Activated CD4-positive, alpha-beta memory T cell treated with anti-CD3 and anti-CD28 coated beads for 36 hours (primary cell): Measurements from ENCODE around the gene PLEKHA5. TPM values are rescaled to one million over a fixed set of nuclear protein-coding genes. Genes with fewer than 3 reads are reported as not detected.
"Not testable (repeated sequence)": the region's sequence is repeated elsewhere in the genome, so short reads cannot be mapped to it uniquely, and the experiment has no call there.

Experiments
- CTCF ChIA-PET: fragments of 350-600 bp; sonication (Branson Sonifier 250); formaldehyde crosslinking; loops from one replicate; lab custom pipeline; 2021; ENCODE audit warnings: antibody characterized with exemption, inconsistent platforms; lab: Charles Lee
- POLR2A ChIA-PET: fragments of 350-600 bp; sonication (Branson Sonifier 250); formaldehyde crosslinking; loops from one replicate; lab custom pipeline; 2021; ENCODE audit warnings: antibody characterized with exemption; lab: Charles Lee
- DNase-seq: peaks from one replicate; pipeline ENCODE4 v3.0.0-alpha.2; 2020
- H3K27ac Mint-ChIP-seq: one replicate; pipeline ENCODE4 v1.8.0; 2021; ENCODE audit warnings: mixed read lengths
- H3K27me3 Mint-ChIP-seq: one replicate; pipeline ENCODE4 v1.8.0; 2021; ENCODE audit warnings: mixed read lengths
- H3K36me3 Mint-ChIP-seq: one replicate; pipeline ENCODE4 v1.8.0; 2021; ENCODE audit warnings: mixed read lengths
- H3K4me1 Mint-ChIP-seq: one replicate; pipeline ENCODE4 v1.8.0; 2021; ENCODE audit warnings: low read depth, mixed read lengths
- H3K4me3 Mint-ChIP-seq: one replicate; pipeline ENCODE4 v1.8.0; 2021; ENCODE audit warnings: mild to moderate bottlenecking, mixed read lengths
- H3K9me3 Mint-ChIP-seq: one replicate; pipeline ENCODE4 v1.8.0; 2021; ENCODE audit warnings: mixed read lengths
- intact Hi-C: fragments of 100-400 bp; cut with micrococcal nuclease; formaldehyde crosslinking; loops from one replicate; pipeline ENCODE4 v1.15.1; 2023
- total RNA-seq, 2 experiments: library from RNA; stranded (reverse); gene quantifications; one replicate each; pipeline ENCODE4 v1.2.3, GENCODE V29; 2021

Gene PLEKHA5
- total RNA-seq, 2 experiments from 2014 or later = 6.6 to 7.4 TPM

DNA sequence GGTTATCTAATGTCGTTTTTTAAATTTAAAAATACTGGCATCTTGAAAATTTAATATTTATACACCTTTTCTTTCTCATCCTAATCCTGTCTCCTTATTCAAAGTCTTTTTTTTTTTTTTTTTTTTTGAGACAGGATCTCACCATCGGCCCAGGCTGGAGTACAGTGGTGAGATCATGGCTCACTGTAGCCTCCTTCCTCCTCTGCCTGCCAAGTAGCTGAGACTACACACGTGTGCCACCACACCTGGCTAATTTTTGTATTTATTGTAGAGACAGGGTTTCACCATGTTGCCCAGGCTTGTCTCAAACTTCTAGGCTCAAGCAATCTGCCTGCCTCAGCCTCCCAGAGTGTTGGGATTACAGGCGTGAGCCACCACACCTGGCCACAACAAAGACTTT, 221.3 kb downstream of the PLEKHA5 start:
- H3K27me3 Mint-ChIP-seq, CTCF ChIA-PET, H3K27ac Mint-ChIP-seq, H3K4me3 Mint-ChIP-seq, H3K4me1 Mint-ChIP-seq, POLR2A ChIA-PET, intact Hi-C loops, DNase-seq, H3K9me3 Mint-ChIP-seq: not testable (repeated sequence)
- H3K36me3 Mint-ChIP-seq = peaks cover 19% of the 10 kb centered on the region

DNA sequence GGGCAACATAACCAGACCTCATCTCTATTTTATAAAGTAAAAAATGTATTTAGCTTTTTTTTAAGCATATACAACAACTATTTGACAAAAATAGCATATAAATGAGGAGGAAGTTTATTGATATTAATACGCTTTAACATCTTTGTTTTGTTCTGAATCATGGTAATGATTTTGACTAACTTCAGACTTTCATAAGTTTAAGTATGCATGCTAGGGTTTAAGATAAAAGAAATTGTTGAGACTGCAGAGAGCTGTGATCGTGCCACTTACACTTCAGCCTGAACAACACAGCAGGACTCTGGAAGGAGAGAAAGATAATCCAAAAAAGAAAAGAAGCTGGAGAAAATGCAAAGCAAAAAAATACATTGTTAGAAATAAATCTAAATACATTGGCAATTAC, 221.8 kb downstream of the PLEKHA5 start:
- peaks cover 10% of the 10 kb centered on the region for H3K9me3 Mint-ChIP-seq
- H3K4me1 Mint-ChIP-seq = peaks cover 2% of the 10 kb centered on the region
- ChIA-PET CTCF (no interaction called here), POLR2A (interaction anchor here (0.6 kb wide), 1 partner anchor 258 kb away, joined by 6 read pairs; no protein-coding TSS in a partner anchor)
- intact Hi-C loops = no loop called here
- no peak overlapping the region for H3K27ac Mint-ChIP-seq
- DNase-seq = no peak
- H3K27me3 Mint-ChIP-seq = no peaks in the 10 kb centered on the region
- no peak overlapping the region for H3K4me3 Mint-ChIP-seq
- peaks cover 19% of the 10 kb centered on the region for H3K36me3 Mint-ChIP-seq

GRCh38 chr12:19369691-19370148, 240.2 kb downstream of the PLEKHA5 start:
- Mint-ChIP-seq H3K4me3 (no peak overlapping the region), H3K36me3 (peaks cover 16% of the 10 kb centered on the region), H3K27me3 (no peaks in the 10 kb centered on the region), H3K27ac (no peak overlapping the region), H3K9me3 (no peaks in the 10 kb centered on the region), H3K4me1 (no peaks in the 10 kb centered on the region)
- DNase-seq = no peak
- intact Hi-C loops = no loop called here
- CTCF ChIA-PET = interaction anchor here (0.7 kb wide), 1 partner anchor 496 kb away, joined by 3 read pairs; no protein-coding TSS in a partner anchor
- POLR2A ChIA-PET = no interaction called here

DNA sequence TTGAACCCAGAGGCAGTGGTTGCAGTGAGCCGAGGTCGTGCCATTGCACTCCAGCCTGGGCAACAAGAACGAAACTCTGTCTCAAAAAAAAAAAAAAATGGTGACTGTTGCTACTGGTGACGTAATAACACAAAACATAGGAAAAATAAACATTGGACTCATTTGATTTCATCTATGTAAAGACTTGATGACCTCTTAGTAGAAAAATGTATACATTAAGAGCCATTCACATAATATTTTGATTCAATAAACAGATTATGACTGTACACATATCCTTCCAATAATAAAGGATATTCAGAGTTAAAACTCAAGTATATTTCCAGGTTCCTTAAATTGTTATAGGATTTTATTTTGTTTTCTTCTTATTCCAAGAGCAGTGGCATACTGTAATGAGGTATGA, 244.1 kb downstream of the PLEKHA5 start:
- peaks cover 12% of the 10 kb centered on the region for H3K36me3 Mint-ChIP-seq
- no peak overlapping the region for H3K27ac Mint-ChIP-seq
- ChIA-PET POLR2A (no interaction called here), CTCF (no interaction called here)
- DNase-seq = no peak
- H3K4me1 Mint-ChIP-seq = no peaks in the 10 kb centered on the region
- intact Hi-C loops = no loop called here
- H3K27me3 Mint-ChIP-seq = no peaks in the 10 kb centered on the region
- no peak overlapping the region for H3K4me3 Mint-ChIP-seq
- H3K9me3 Mint-ChIP-seq = no peaks in the 10 kb centered on the region

DNA sequence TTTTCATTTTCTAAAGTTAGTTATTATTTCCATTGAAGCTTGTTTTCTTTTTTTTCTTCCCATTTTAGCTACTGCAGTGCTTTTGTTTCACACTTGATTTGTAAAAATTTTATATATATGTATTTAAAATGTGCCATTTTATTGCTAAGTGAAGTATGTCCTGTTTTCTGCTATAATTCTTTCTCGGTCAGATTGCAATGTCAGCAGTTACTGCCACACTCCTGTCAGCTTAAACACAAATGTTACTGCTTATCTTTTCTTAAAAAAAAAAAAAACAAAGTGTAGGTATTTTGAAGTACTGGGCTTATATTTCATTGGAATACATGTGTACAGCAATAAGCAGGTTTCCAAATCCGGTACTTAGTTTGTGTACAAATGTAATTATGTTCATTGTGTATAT, 246.4 kb downstream of the PLEKHA5 start:
- H3K27me3 Mint-ChIP-seq = no peaks in the 10 kb centered on the region
- H3K9me3 Mint-ChIP-seq = no peaks in the 10 kb centered on the region
- H3K4me1 Mint-ChIP-seq = peaks cover 3% of the 10 kb centered on the region
- H3K36me3 Mint-ChIP-seq = peaks cover 10% of the 10 kb centered on the region
- ChIA-PET CTCF (interaction anchor here (0.7 kb wide), 2 partner anchors 111 to 847 kb away, joined by 3 read pairs; no protein-coding TSS in a partner anchor), POLR2A (no interaction called here)
- no peak overlapping the region for H3K4me3 Mint-ChIP-seq
- intact Hi-C loops = no loop called here
- H3K27ac Mint-ChIP-seq = no peak overlapping the region
- DNase-seq = no peak

GRCh38 chr12:19376691-19377090, 247.2 kb downstream of the PLEKHA5 start:
- Mint-ChIP-seq H3K4me1 (peaks cover 8% of the 10 kb centered on the region), H3K27me3 (no peaks in the 10 kb centered on the region), H3K4me3 (no peak overlapping the region), H3K27ac (no peak overlapping the region), H3K36me3 (peaks cover 4% of the 10 kb centered on the region), H3K9me3 (no peaks in the 10 kb centered on the region)
- intact Hi-C loops = no loop called here
- CTCF ChIA-PET = no interaction called here
- POLR2A ChIA-PET = no interaction called here
- no peak for DNase-seq

GRCh38 chr12:19382111-19382526, 252.6 kb downstream of the PLEKHA5 start:
- POLR2A ChIA-PET = interaction anchor here (1.4 to 1.5 kb wide), 2 partner anchors 50 to 58 kb away, joined by 4 to 11 read pairs; no protein-coding TSS in a partner anchor

GRCh38 chr12:19382563-19382962, 253.0 kb downstream of the PLEKHA5 start:
- ChIA-PET POLR2A (interaction anchor here (1.4 to 1.5 kb wide), 2 partner anchors 49 to 57 kb away, joined by 4 to 11 read pairs; no protein-coding TSS in a partner anchor), CTCF (interaction anchor here (1.0 kb wide), 1 partner anchor 50 kb away, joined by 3 read pairs; no protein-coding TSS in a partner anchor)
- Mint-ChIP-seq H3K4me3 (no peak overlapping the region), H3K27me3 (no peaks in the 10 kb centered on the region), H3K4me1 (peaks cover 16% of the 10 kb centered on the region), H3K9me3 (no peaks in the 10 kb centered on the region), H3K36me3 (no peaks in the 10 kb centered on the region), H3K27ac (peak overlapping the region; percentile 8)
- intact Hi-C loops = loop anchor here (1.0 to 2.0 kb wide), 5 partner anchors 50 to 170 kb away; no protein-coding TSS in a partner anchor
- peak; percentile 13 for DNase-seq

More at GRCh38 chr12:19382111-19382526, 252.6 kb downstream of the PLEKHA5 start:
- Mint-ChIP-seq H3K36me3 (no peaks in the 10 kb centered on the region), H3K9me3 (no peaks in the 10 kb centered on the region), H3K4me1 (peaks cover 16% of the 10 kb centered on the region), H3K27ac (peak overlapping the region; percentile 18), H3K27me3 (no peaks in the 10 kb centered on the region), H3K4me3 (no peak overlapping the region)
- DNase-seq = peak; percentile 81
- CTCF ChIA-PET = interaction anchor here (1.0 kb wide), 1 partner anchor 50 kb away, joined by 3 read pairs; no protein-coding TSS in a partner anchor
- intact Hi-C loops = loop anchor here (1.0 to 2.0 kb wide), 5 partner anchors 50 to 170 kb away; no protein-coding TSS in a partner anchor

GRCh38 chr12:19387161-19387560, 257.6 kb downstream of the PLEKHA5 start:
- no peaks in the 10 kb centered on the region for H3K27me3 Mint-ChIP-seq
- H3K4me3 Mint-ChIP-seq = no peak overlapping the region
- H3K9me3 Mint-ChIP-seq = no peaks in the 10 kb centered on the region
- ChIA-PET CTCF (no interaction called here), POLR2A (no interaction called here)
- peaks cover 5% of the 10 kb centered on the region for H3K4me1 Mint-ChIP-seq
- intact Hi-C loops = no loop called here
- DNase-seq = no peak
- H3K27ac Mint-ChIP-seq = no peak overlapping the region
- H3K36me3 Mint-ChIP-seq = no peaks in the 10 kb centered on the region

GRCh38 chr12:19388131-19388549, 258.6 kb downstream of the PLEKHA5 start:
- CTCF ChIA-PET = no interaction called here
- Mint-ChIP-seq H3K4me1 (no peaks in the 10 kb centered on the region), H3K36me3 (no peaks in the 10 kb centered on the region), H3K4me3 (no peak overlapping the region), H3K27ac (no peak overlapping the region), H3K9me3 (no peaks in the 10 kb centered on the region), H3K27me3 (no peaks in the 10 kb centered on the region)
- no peak for DNase-seq
- POLR2A ChIA-PET = no interaction called here
- intact Hi-C loops = no loop called here

DNA sequence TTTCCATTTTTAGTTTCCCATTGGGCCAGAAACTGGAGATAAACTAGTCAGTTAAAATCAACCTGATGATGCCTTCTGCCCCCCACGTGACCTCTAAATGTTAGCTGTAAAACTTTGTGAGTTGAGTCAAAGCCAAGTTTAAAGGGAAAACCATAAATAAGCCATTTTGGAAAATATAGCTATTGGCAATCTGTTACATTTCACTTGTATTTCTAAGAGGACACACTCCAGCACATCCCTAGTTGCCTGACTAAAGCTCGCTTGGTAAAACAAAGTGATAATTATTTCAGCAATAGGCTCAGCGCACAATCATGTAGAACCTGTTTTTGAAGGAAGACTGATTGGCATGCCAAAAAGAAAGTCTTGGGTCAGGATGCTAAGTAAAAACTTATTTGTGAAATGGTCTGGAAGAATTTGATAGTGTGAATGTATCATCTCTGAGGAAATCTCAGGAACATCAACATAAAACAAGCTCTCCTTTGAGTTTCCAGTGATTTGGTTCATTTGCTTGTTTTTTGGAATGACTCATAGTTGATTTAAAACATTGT, 260.6 kb downstream of the PLEKHA5 start:
- Mint-ChIP-seq H3K27ac (no peak overlapping the region), H3K27me3 (no peaks in the 10 kb centered on the region), H3K36me3 (no peaks in the 10 kb centered on the region), H3K4me3 (no peak overlapping the region), H3K9me3 (no peaks in the 10 kb centered on the region), H3K4me1 (no peaks in the 10 kb centered on the region)
- intact Hi-C loops = no loop called here
- ChIA-PET POLR2A (no interaction called here), CTCF (interaction anchor here (0.7 kb wide), 1 partner anchor 1169 kb away, joined by 3 read pairs; no protein-coding TSS in a partner anchor)
- DNase-seq = no peak

GRCh38 chr12:19392644-19393043, 263.1 kb downstream of the PLEKHA5 start:
- H3K9me3 Mint-ChIP-seq, H3K27me3 Mint-ChIP-seq, DNase-seq, H3K4me3 Mint-ChIP-seq, H3K36me3 Mint-ChIP-seq, H3K4me1 Mint-ChIP-seq, H3K27ac Mint-ChIP-seq, POLR2A ChIA-PET, CTCF ChIA-PET, intact Hi-C loops: not testable (repeated sequence)
